IPS-NIHi7 (cell line): ENCODE measurements around the gene VWA5B1.

Source experiments
- DNase-seq: peaks from one replicate; pipeline ENCODE4 v3.0.0; 2012; ENCODE audit warnings: mixed read lengths; ENCODE audit errors: extremely low spot score

VWA5B1 gene

GRCh38 chr1:20322081-20322824, 31.6 kb downstream of the VWA5B1 start:
- no peak for DNase-seq

GRCh38 chr1:20322825-20323612, 32.3 kb downstream of the VWA5B1 start:
- DNase-seq = no peak

- no peak for DNase-seq
Observed at GRCh38 chr1:20323613-20323920, 32.9 kb downstream of the VWA5B1 start.

GRCh38 chr1:20324704-20325406, 34.2 kb downstream of the VWA5B1 start:
- DNase-seq = no peak

GRCh38 chr1:20325407-20325843, 34.8 kb downstream of the VWA5B1 start:
- DNase-seq = no peak

- DNase-seq = no peak
Observed at GRCh38 chr1:20325844-20326420, 35.3 kb downstream of the VWA5B1 start.

- no peak for DNase-seq
Observed at GRCh38 chr1:20327467-20327866, 36.8 kb downstream of the VWA5B1 start.

GRCh38 chr1:20328201-20328600, 37.5 kb downstream of the VWA5B1 start:
- DNase-seq = no peak

- peak; percentile 54 for DNase-seq
Observed at GRCh38 chr1:20329793-20330542, 39.3 kb downstream of the VWA5B1 start.

GRCh38 chr1:20334103-20334502, 43.4 kb downstream of the VWA5B1 start:
- DNase-seq = no peak

GRCh38 chr1:20336105-20336605, 45.5 kb downstream of the VWA5B1 start:
- DNase-seq = no peak

- no peak for DNase-seq
Observed at GRCh38 chr1:20337581-20337980, 46.9 kb downstream of the VWA5B1 start.

- peak; percentile 48 for DNase-seq
Observed at GRCh38 chr1:20339811-20340457, 49.3 kb downstream of the VWA5B1 start.

GRCh38 chr1:20342294-20343148, 51.8 kb downstream of the VWA5B1 start:
- DNase-seq = no peak

- peak; percentile 96 for DNase-seq
Observed at GRCh38 chr1:20343149-20343937, 52.7 kb downstream of the VWA5B1 start.

- no peak for DNase-seq
Observed at GRCh38 chr1:20343938-20344302, 53.2 kb downstream of the VWA5B1 start.

- no peak for DNase-seq
Observed at GRCh38 chr1:20344738-20345137, 54.1 kb downstream of the VWA5B1 start.

- no peak for DNase-seq
Observed at GRCh38 chr1:20345419-20345818, 54.7 kb downstream of the VWA5B1 start.

GRCh38 chr1:20346433-20346832, 55.8 kb downstream of the VWA5B1 start:
- DNase-seq = no peak
